ENCODE results near the gene CFL1.

The CFL1 gene

DNA sequence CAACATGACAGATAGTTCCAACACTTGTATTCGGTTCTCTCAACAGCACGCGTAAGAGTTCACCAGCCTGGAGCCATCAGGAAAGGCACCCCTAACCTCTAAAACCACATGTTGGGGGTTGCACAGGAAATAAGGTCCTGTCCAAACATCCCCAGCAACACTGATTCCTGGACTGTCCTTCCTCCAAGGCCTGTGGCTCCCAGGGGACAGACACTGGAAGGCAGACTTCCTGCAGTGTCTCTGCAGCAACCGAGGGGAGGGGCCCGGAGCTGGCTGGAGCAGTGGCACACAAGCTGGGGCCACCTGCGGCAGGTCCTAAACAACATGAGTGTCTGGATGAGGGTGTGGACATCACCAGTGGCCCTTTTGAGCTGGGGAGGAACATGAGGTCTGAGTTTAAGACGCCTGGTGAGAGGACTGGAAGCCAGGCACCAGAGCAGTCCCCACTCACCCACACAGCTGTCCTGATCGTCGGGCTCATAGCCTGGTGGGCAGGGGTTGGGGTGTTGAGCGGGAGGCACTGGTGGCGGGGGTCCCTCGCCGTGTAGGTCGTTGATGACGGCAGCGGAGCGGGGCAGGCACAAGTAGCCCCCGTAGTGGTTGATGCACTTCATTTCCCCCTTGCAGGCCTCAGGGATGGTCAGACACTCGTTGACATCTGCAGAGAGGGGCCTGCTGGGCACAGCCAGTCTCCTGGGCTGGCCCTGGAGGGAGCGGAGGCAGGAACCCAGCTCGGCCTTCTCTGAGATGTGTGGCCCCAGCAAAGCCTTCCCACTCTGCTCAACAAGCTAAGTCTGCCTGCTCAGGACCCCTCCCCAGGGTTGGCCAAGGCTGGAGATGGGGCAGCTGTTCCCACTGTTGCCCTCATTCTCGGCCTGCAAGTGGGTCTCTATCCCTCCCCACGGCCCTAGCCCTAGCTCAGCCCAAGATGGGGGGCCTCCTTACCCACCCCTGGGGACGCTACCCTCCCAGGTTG is 13.0 kb upstream of the CFL1 start:
- Histone ChIP-seq H3K9me3 (ENCODE audit: control extremely low read depth in 1 of 5, control insufficient read depth in 4 of 5, insufficient read depth in 2 of 5, low read depth in 1 of 5, low read length in 4 of 5) (no peaks in the 10 kb centered on the region), H3K27ac (ENCODE audit: insufficient read depth in 1 of 2, low read depth in 1 of 2, low read length in 2 of 2, poor library complexity in 1 of 2, severe bottlenecking in 2 of 2) (no peak overlapping the region), H3K4me1 (ENCODE audit: control extremely low read depth in 1 of 4, control insufficient read depth in 4 of 4, insufficient read depth in 4 of 4, low read length in 3 of 4) (peaks cover 0 to 52% (median 43%) of the 10 kb centered on the region in 4 experiments), H3K4me3 (ENCODE audit: control insufficient read depth in 1 of 7, extremely low read depth in 1 of 7, insufficient read depth in 4 of 7, low read depth in 2 of 7, low read length in 6 of 7) (peak overlapping the region in 2 of 7 experiments; percentile 13 to 50), H3K27me3 (replicated peaks in 2 of 5; ENCODE audit: control insufficient read depth in 4 of 5, insufficient read depth in 5 of 5, low read length in 4 of 5) (no peaks in the 10 kb centered on the region), H3K36me3 (ENCODE audit: control insufficient read depth in 4 of 4, insufficient read depth in 4 of 4, low read length in 3 of 4) (peaks cover 0 to 15% (median 9%) of the 10 kb centered on the region in 4 experiments)
- POLR2A ChIA-PET, result interaction anchor here (0.5 to 2.8 kb wide), 4 partner anchors 11 to 185 kb away, joined by 3 to 22 read pairs (median 4); partner anchors contain the start of genes CFL1 and MUS81
- 55% methylated on average over 23 of the region's 24 CpGs for WGBS (ENCODE audit: insufficient coverage)
- CTCF ChIA-PET, result interaction anchor here (0.7 to 11.0 kb wide), 8 partner anchors 8 to 264 kb away, joined by 3 to 168 read pairs (median 4); partner anchors contain the start of genes CCDC85B, FIBP, KAT5 and MUS81
- DNase-seq, result peak in 1 of 3 donors; percentile 37

DNA sequence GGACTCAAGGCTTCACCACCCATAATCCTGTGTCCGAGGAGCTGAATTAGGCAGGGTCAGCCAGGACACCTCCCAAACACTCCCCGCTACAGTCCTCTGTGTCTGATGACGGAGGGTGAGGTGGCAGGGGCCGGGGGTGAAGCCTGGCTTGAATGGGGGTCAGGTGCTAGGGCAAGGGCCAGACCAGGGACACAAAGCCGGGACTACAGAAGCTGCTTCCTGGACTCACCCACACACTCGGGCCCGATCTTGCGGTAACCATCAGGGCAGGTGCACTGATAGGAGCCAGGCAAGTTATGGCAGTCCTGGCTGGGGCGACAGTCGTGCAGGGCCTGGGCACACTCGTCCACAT is 12.3 kb upstream of the CFL1 start:
- Histone ChIP-seq H3K4me3 (ENCODE audit: control insufficient read depth in 1 of 7, extremely low read depth in 1 of 7, insufficient read depth in 4 of 7, low read depth in 2 of 7, low read length in 6 of 7) (peak overlapping the region in 2 of 7 experiments; percentile 13 to 50), H3K4me1 (ENCODE audit: control extremely low read depth in 1 of 4, control insufficient read depth in 4 of 4, insufficient read depth in 4 of 4, low read length in 3 of 4) (peaks cover 0 to 52% (median 43%) of the 10 kb centered on the region in 4 experiments), H3K27ac (ENCODE audit: insufficient read depth in 1 of 2, low read depth in 1 of 2, low read length in 2 of 2, poor library complexity in 1 of 2, severe bottlenecking in 2 of 2) (no peak overlapping the region), H3K27me3 (replicated peaks in 2 of 5; ENCODE audit: control insufficient read depth in 4 of 5, insufficient read depth in 5 of 5, low read length in 4 of 5) (no peaks in the 10 kb centered on the region), H3K9me3 (ENCODE audit: control extremely low read depth in 1 of 5, control insufficient read depth in 4 of 5, insufficient read depth in 2 of 5, low read depth in 1 of 5, low read length in 4 of 5) (no peaks in the 10 kb centered on the region), H3K36me3 (ENCODE audit: control insufficient read depth in 4 of 4, insufficient read depth in 4 of 4, low read length in 3 of 4) (peaks cover 0 to 22% (median 15%) of the 10 kb centered on the region in 4 experiments)
- WGBS (ENCODE audit: insufficient coverage), result 66% methylated on average over 9 of the region's 11 CpGs
- ChIA-PET POLR2A (interaction anchor here (0.6 to 2.8 kb wide), 3 partner anchors 10 to 39 kb away, joined by 3 to 22 read pairs (median 3); partner anchors contain the start of gene MUS81), CTCF (interaction anchor here (0.8 to 11.0 kb wide), 5 partner anchors 9 to 28 kb away, joined by 3 to 168 read pairs (median 4); partner anchors contain the start of genes CCDC85B, FIBP and MUS81)
- no peak for DNase-seq

DNA sequence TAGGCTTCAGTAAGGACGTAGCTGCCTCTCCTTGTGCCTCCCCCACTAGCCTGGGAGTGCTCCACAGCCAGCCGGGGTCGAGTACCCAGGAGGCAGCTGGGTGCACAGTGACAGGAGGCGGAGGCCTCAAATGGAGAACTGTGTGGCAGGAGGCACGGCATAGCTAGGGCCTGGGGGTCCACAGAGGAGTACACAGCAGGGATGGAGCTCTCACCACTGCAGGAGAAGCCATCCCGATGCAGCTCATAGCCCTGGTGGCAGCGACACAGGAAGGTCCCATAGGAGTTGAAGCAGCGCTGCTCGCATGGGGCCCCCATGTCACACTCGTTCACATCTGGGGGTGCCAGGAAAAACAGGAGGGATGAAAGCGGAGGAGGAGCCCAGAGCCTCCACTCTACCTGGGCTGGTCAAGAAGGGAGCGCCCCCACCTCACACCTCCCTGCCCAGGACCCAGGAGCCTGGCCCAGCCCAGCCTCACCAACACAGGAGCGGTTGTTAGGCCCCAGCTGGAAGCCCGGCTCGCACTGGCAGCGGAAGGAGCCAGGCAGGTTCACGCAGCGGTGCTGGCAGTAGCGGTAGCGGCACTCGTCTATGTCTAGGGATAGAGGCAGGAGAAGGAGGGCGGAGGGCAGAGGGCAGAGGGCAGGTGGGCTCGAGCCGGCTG is 11.8 kb upstream of the CFL1 start:
- WGBS (ENCODE audit: insufficient coverage), result 93% methylated on average over 24 of the region's 24 CpGs
- peaks cover 0 to 52% (median 43%) of the 10 kb centered on the region in 4 experiments for H3K4me1 ChIP-seq (ENCODE audit: control extremely low read depth in 1 of 4, control insufficient read depth in 4 of 4, insufficient read depth in 4 of 4, low read length in 3 of 4)
- no peak for DNase-seq
- ChIA-PET POLR2A (interaction anchor here (0.6 to 2.8 kb wide), 4 partner anchors 10 to 191 kb away, joined by 3 to 22 read pairs (median 4); partner anchors contain the start of gene MUS81), CTCF (interaction anchor here (1.1 to 11.0 kb wide), 6 partner anchors 8 to 29 kb away, joined by 3 to 168 read pairs (median 8); partner anchors contain the start of genes CCDC85B, FIBP and MUS81)
- peaks cover 0 to 27% (median 20%) of the 10 kb centered on the region in 4 experiments for H3K36me3 ChIP-seq (ENCODE audit: control insufficient read depth in 4 of 4, insufficient read depth in 4 of 4, low read length in 3 of 4)
- H3K4me3 ChIP-seq (ENCODE audit: control insufficient read depth in 1 of 7, extremely low read depth in 1 of 7, insufficient read depth in 4 of 7, low read depth in 2 of 7, low read length in 6 of 7), result no peak overlapping the region
- H3K27me3 ChIP-seq (replicated peaks in 2 of 5; ENCODE audit: control insufficient read depth in 4 of 5, insufficient read depth in 5 of 5, low read length in 4 of 5), result no peaks in the 10 kb centered on the region
- H3K27ac ChIP-seq (ENCODE audit: insufficient read depth in 1 of 2, low read depth in 1 of 2, low read length in 2 of 2, poor library complexity in 1 of 2, severe bottlenecking in 2 of 2), result no peak overlapping the region
- no peaks in the 10 kb centered on the region for H3K9me3 ChIP-seq (ENCODE audit: control extremely low read depth in 1 of 5, control insufficient read depth in 4 of 5, insufficient read depth in 2 of 5, low read depth in 1 of 5, low read length in 4 of 5)

DNA sequence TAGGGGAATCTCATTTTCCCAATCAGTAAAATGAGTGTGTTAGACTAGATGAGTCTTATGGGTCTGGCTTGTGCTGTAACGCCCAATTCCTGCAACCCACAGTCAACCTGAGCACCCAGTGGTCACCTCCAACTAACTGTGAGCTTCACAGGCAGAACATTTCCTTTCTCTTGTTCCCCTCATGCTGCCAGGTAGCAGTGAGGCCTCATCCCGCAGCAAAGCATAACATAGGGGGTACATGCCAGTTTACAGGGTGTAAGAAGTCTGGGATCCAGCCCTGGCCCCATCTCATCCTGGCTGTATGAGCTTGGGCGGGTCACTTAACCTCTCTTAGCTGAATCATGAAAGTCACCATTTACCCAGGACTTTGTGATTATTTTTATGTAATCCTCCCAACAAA is 10.9 kb upstream of the CFL1 start:
- Histone ChIP-seq H3K4me3 (ENCODE audit: control insufficient read depth in 1 of 7, extremely low read depth in 1 of 7, insufficient read depth in 4 of 7, low read depth in 2 of 7, low read length in 6 of 7) (no peak overlapping the region), H3K9me3 (ENCODE audit: control extremely low read depth in 1 of 5, control insufficient read depth in 4 of 5, insufficient read depth in 2 of 5, low read depth in 1 of 5, low read length in 4 of 5) (no peaks in the 10 kb centered on the region), H3K27ac (ENCODE audit: insufficient read depth in 1 of 2, low read depth in 1 of 2, low read length in 2 of 2, poor library complexity in 1 of 2, severe bottlenecking in 2 of 2) (no peak overlapping the region), H3K27me3 (replicated peaks in 2 of 5; ENCODE audit: control insufficient read depth in 4 of 5, insufficient read depth in 5 of 5, low read length in 4 of 5) (no peaks in the 10 kb centered on the region), H3K36me3 (ENCODE audit: control insufficient read depth in 4 of 4, insufficient read depth in 4 of 4, low read length in 3 of 4) (peaks cover 3 to 36% (median 28%) of the 10 kb centered on the region in 4 experiments), H3K4me1 (ENCODE audit: control extremely low read depth in 1 of 4, control insufficient read depth in 4 of 4, insufficient read depth in 4 of 4, low read length in 3 of 4) (peaks cover 0 to 50% (median 41%) of the 10 kb centered on the region in 4 experiments)
- CTCF ChIA-PET, result interaction anchor here (1.1 to 11.0 kb wide), 6 partner anchors 8 to 30 kb away, joined by 3 to 168 read pairs (median 8); partner anchors contain the start of genes CCDC85B, FIBP and MUS81
- POLR2A ChIA-PET, result interaction anchor here (0.6 to 1.3 kb wide), 3 partner anchors 9 to 158 kb away, joined by 3 to 5 read pairs (median 3); partner anchors contain the start of gene MUS81
- WGBS (ENCODE audit: insufficient coverage), result 90% methylated on average over 2 of the region's 3 CpGs
- DNase-seq, result no peak

DNA sequence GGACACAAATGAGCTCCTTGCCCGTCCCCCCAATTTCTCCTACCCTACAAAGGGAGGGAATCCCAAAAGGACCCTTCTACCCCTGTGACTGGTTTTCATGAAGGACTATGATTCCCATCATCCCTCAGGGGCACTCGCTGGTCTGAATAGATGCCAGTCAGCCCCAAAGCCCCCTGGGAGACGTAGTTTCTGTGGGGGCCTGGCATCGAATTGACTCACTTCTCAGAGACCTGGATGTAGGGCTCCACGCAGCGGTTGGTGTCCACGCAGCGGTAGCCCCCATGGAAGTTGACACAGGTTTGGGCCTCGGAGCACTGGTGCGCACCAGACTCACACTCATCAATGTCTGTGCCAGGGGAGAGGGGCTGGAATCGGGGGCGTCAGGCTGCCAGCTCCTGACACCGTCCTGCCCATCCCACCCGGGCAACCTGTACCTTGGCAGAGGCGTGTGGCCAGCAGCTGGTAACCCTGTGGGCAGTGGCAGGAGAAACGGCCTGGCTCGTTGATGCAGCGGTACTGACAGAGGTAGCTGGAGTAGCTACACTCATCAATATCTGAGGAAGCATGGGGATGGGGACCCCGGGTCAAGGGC is 10.2 kb upstream of the CFL1 start:
- peaks cover 3 to 43% (median 35%) of the 10 kb centered on the region in 4 experiments for H3K36me3 ChIP-seq (ENCODE audit: control insufficient read depth in 4 of 4, insufficient read depth in 4 of 4, low read length in 3 of 4)
- WGBS (ENCODE audit: insufficient coverage), result 96% methylated on average over 14 of the region's 19 CpGs
- H3K27me3 ChIP-seq (replicated peaks in 2 of 5; ENCODE audit: control insufficient read depth in 4 of 5, insufficient read depth in 5 of 5, low read length in 4 of 5), result no peaks in the 10 kb centered on the region
- H3K4me3 ChIP-seq (ENCODE audit: control insufficient read depth in 1 of 7, extremely low read depth in 1 of 7, insufficient read depth in 4 of 7, low read depth in 2 of 7, low read length in 6 of 7), result peak overlapping the region in 1 of 7 experiments; percentile 20
- no peak overlapping the region for H3K27ac ChIP-seq (ENCODE audit: insufficient read depth in 1 of 2, low read depth in 1 of 2, low read length in 2 of 2, poor library complexity in 1 of 2, severe bottlenecking in 2 of 2)
- ChIA-PET POLR2A (interaction anchor here (0.6 to 0.8 kb wide), 2 partner anchors 8 to 157 kb away, joined by 3 to 5 read pairs; partner anchors contain the start of gene MUS81), CTCF (interaction anchor here (2.1 to 11.0 kb wide), 4 partner anchors 7 to 18 kb away, joined by 4 to 168 read pairs (median 47); partner anchors contain the start of genes CCDC85B, FIBP and MUS81)
- H3K4me1 ChIP-seq (ENCODE audit: control extremely low read depth in 1 of 4, control insufficient read depth in 4 of 4, insufficient read depth in 4 of 4, low read length in 3 of 4), result peaks cover 0 to 43% (median 36%) of the 10 kb centered on the region in 4 experiments
- H3K9me3 ChIP-seq (ENCODE audit: control extremely low read depth in 1 of 5, control insufficient read depth in 4 of 5, insufficient read depth in 2 of 5, low read depth in 1 of 5, low read length in 4 of 5), result no peaks in the 10 kb centered on the region
- peak in 2 of 3 donors; percentile 52 to 59 for DNase-seq

Data from common myeloid progenitor, CD34-positive (primary cell).